Gastroesophageal sphincter (tissue), 4 donors: ENCODE measurements around the gene KIF3A. TPM values are rescaled to one million over a fixed set of nuclear protein-coding genes. Genes with fewer than 3 reads are reported as not detected.

Experiments used
- ATAC-seq: fragments of 150-250 bp; one replicate; pipeline ENCODE4 v1.9.1; 2016; ENCODE audit warnings: mild to moderate bottlenecking, moderate library complexity
- H3K27ac ChIP-seq, 4 donors: fragments of 200-600 bp; sonication (generic) in 3 of 4; 1 replicate in 3 of 4; 2 replicates in 1 of 4; pipeline ENCODE4 v1.5.1; 2016 to 2019
- H3K27me3 ChIP-seq: fragments of 200-600 bp; sonication (generic); one replicate; pipeline ENCODE4 v1.5.1; 2019
- H3K36me3 ChIP-seq, 2 donors: fragments of 200-600 bp; sonication (generic); one replicate each; pipeline ENCODE4 v1.5.1; 2019; ENCODE audit warnings: control low read depth in 1 of 2
- H3K4me1 ChIP-seq, 3 donors: fragments of 200-600 bp; sonication (generic); 1 replicate in 2 of 3; 2 replicates in 1 of 3; pipeline ENCODE4 v1.5.1; 2016 to 2019; ENCODE audit warnings: control low read depth in 2 of 3
- H3K4me3 ChIP-seq, 2 donors: fragments of 200-600 bp; sonication (generic); one replicate each; pipeline ENCODE4 v1.5.1; 2019; ENCODE audit warnings: mild to moderate bottlenecking in 1 of 2, moderate library complexity in 1 of 2
- H3K9me3 ChIP-seq, 3 donors: fragments of 200-600 bp; sonication (generic); one replicate each; pipeline ENCODE4 v1.5.1; 2017 to 2019; ENCODE audit warnings: control low read depth in 2 of 3
- EP300 ChIP-seq: sonication (generic); formaldehyde crosslinking; IDR thresholded peaks from one replicate; pipeline ENCODE4 v1.6.1; 2017; ENCODE audit warnings: antibody characterized with exemption, mild to moderate bottlenecking
- POLR2A ChIP-seq, 2 donors: fragments of 450-650 bp; IDR thresholded peaks; one replicate each; pipeline ENCODE4 v1.6.1; 2017; ENCODE audit warnings: antibody characterized with exemption in 2 of 2, mild to moderate bottlenecking in 2 of 2, moderate library complexity in 1 of 2
- POLR2AphosphoS5 ChIP-seq: sonication (generic); formaldehyde crosslinking; IDR thresholded peaks from one replicate; pipeline ENCODE4 v1.6.1; 2017; ENCODE audit warnings: antibody characterized with exemption
- WGBS, 2 donors: methylation state at CpG; one replicate each; pipeline ENCODE4 v1.1.5; 2018; ENCODE audit warnings: low coverage in 1 of 2; 5-methylcytosine and 5-hydroxymethylcytosine counted together
- total RNA-seq, 4 donors: library from RNA; depleted of rRNA; stranded (reverse); fragments of >200 nt; gene quantifications; one replicate each; pipeline ENCODE4 v1.1.0, GENCODE V29; 2016
- TF ChIP-seq, protein P1 (sequence below), 4 experiments: fragments of 200-600 bp in 2 of 4; fragments of 450-650 bp in 2 of 4; sonication (generic) in 1 of 4; IDR thresholded peaks; one replicate each; pipeline ENCODE4 v1.5.1; 2017 to 2019; ENCODE audit warnings: antibody characterized with exemption in 4 of 4, mild to moderate bottlenecking in 2 of 4, moderate library complexity in 2 of 4

Gene KIF3A
- total RNA-seq, 4 donors from 2014 or later: 5.9 to 12.5 (median 7.7) TPM

DNA sequence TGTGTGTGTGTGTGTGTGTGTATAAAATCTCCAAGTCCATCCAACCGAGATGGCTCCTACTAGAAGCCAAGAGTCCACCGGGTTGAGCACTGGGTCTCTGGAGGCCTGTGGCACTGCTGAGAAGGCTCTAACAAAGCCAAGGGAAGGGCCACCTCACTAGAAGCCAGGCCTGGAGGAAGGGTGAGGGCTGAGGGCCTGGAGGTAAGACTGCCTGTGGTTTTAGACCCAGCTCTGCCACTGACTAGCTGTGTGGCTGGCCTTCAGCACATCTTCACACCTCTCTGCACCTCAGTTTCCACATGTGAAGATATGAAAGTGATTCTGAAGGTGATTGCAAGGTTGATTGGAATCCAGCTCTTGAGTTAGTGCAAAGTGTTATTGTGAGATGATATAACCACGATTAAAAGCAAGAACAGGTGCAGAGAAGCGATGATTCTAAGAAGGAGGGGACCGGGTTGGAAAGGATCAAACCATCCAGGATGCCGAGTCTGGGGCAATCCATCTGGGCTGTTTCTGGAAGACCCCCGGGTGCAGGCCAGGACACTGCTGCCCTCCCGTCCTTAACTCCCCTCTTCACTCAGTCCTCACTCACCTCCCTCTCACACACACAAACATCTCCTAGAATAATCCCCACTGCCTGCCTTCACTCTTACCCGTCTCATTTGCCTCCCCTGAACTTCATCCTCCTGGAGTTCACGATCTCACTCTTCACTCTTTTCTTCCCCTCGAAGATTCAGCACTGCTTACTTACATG is 61.2 kb downstream of the KIF3A start:
- Histone ChIP-seq H3K36me3 (no peaks in the 10 kb centered on the region), H3K27ac (no peak overlapping the region), H3K9me3 (no peaks in the 10 kb centered on the region), H3K27me3 (no peaks in the 10 kb centered on the region), H3K4me1 (peaks cover 0 to 21% (median 0%) of the 10 kb centered on the region in 3 donors), H3K4me3 (no peak overlapping the region)
- ATAC-seq: no peak
- WGBS, 2 donors: 86 to 97% methylated on average over 7 to 9 of the region's 11 CpGs
- TF ChIP-seq POLR2AphosphoS5: no peak
- TF ChIP-seq POLR2A (IDR thresholded peaks at IDR 0.05): no peak
- no peak for TF ChIP-seq EP300
- TF ChIP-seq, protein P1, sequence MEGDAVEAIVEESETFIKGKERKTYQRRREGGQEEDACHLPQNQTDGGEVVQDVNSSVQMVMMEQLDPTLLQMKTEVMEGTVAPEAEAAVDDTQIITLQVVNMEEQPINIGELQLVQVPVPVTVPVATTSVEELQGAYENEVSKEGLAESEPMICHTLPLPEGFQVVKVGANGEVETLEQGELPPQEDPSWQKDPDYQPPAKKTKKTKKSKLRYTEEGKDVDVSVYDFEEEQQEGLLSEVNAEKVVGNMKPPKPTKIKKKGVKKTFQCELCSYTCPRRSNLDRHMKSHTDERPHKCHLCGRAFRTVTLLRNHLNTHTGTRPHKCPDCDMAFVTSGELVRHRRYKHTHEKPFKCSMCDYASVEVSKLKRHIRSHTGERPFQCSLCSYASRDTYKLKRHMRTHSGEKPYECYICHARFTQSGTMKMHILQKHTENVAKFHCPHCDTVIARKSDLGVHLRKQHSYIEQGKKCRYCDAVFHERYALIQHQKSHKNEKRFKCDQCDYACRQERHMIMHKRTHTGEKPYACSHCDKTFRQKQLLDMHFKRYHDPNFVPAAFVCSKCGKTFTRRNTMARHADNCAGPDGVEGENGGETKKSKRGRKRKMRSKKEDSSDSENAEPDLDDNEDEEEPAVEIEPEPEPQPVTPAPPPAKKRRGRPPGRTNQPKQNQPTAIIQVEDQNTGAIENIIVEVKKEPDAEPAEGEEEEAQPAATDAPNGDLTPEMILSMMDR (IDR thresholded peaks at IDR 0.05): no peak

DNA sequence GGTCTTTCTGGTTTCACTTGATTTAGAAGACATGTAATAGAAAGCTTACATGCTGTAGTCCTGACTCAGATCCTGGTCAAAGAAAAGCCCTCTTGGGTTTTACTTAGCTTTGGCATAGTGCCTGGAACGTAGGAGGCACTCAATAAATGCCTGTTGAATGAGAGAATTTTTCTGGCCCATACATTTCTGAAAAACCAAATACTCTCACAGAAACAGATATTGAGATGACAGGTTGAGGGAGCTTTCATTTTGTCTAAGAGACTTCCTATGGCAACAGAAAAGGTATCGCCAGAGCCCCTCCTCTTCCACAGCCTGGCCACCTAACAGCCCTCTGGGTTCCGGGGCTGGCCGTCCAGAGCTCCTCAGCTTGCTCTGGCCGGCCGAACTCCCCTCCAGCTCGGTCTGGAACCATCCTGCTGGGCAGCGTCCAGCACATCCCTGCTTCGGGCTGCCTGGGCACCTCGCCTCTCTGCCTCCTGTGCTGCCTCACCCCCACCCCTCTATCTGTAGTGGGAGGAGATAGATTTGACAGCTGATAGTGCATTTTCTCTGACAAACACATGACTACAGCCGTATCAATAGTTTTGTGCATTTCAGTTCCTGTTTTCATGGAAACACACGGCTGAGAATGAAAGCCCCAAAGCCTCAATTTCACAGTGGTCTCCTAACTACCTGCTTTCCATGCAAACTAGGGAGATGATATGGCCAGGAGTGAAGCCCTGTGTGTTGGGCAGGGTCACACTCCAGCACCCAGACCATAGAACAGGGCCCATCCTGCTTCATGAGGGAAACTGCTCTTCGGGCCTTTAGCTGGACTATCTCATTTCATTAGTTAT is 62.5 kb downstream of the KIF3A start:
- H3K4me3 ChIP-seq: no peak overlapping the region
- 41 to 56% methylated on average over 5 to 8 of the region's 13 CpGs for WGBS, 2 donors
- no peak for TF ChIP-seq POLR2A (IDR thresholded peaks at IDR 0.05)
- TF ChIP-seq POLR2AphosphoS5: peak; percentile 46
- TF ChIP-seq, protein P1 (IDR thresholded peaks at IDR 0.05): no peak
- TF ChIP-seq EP300: no peak
- H3K36me3 ChIP-seq: no peaks in the 10 kb centered on the region
- peak; percentile 50 for ATAC-seq
- peaks cover 0 to 21% (median 0%) of the 10 kb centered on the region in 3 donors for H3K4me1 ChIP-seq
- no peaks in the 10 kb centered on the region for H3K9me3 ChIP-seq
- H3K27me3 ChIP-seq: no peaks in the 10 kb centered on the region
- peak overlapping the region in 3 of 4 donors; percentile 52 to 73 (median 66) for H3K27ac ChIP-seq

DNA sequence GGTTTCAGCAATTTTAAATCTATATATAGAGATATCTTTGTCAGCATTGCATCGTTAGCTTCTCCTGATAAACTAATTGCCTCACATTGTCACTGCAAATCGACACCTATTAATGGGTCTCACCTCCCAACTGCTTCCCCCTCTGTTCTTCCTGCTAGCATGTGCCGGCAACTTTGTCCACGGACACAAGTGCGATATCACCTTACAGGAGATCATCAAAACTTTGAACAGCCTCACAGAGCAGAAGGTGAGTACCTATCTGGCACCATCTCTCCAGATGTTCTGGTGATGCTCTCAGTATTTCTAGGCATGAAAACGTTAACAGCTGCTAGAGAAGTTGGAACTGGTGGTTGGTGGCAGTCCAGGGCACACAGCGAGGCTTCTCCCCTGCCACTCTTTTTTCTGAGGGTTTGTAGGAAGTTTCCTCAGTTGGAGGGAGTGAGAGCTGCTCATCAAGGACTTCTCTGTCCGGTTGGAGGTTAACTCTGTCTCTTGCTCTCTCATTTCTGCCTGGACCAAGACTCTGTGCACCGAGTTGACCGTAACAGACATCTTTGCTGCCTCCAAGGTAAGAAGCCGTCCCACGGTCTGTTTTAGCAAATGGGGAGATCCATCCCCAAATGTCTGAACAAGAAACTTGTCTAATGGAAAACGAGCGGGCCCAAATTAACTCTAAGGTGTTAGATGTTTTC is 63.3 kb downstream of the KIF3A start, which contains the start of gene IL4:
IL4 (plus strand) TSS at position 51 of the 692 bp plus-strand sequence; CDS start at position 113, 62 bp downstream.
- no peak for ATAC-seq
- no peaks in the 10 kb centered on the region for H3K27me3 ChIP-seq
- 79 to 86% methylated on average over 6 to 10 of the region's 14 CpGs for WGBS, 2 donors
- H3K4me3 ChIP-seq: no peak within 1 kb of the TSS
- peaks cover 0 to 21% (median 0%) of the 10 kb centered on the region in 3 donors for H3K4me1 ChIP-seq
- no peaks in the 10 kb centered on the region for H3K9me3 ChIP-seq
- no peaks in the 10 kb centered on the region for H3K36me3 ChIP-seq
- H3K27ac ChIP-seq: peak within 1 kb of the TSS in 3 of 4 donors; percentile 52 to 73 (median 66)
- no peak for TF ChIP-seq POLR2A (IDR thresholded peaks at IDR 0.05)
- no peak for TF ChIP-seq POLR2AphosphoS5
- TF ChIP-seq EP300: no peak
- TF ChIP-seq, protein P1 (IDR thresholded peaks at IDR 0.05): no peak

DNA sequence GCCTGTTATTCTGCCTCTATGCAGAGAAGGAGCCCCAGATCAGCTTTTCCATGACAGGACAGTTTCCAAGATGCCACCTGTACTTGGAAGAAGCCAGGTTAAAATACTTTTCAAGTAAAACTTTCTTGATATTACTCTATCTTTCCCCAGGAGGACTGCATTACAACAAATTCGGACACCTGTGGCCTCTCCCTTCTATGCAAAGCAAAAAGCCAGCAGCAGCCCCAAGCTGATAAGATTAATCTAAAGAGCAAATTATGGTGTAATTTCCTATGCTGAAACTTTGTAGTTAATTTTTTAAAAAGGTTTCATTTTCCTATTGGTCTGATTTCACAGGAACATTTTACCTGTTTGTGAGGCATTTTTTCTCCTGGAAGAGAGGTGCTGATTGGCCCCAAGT is 63.9 kb downstream of the KIF3A start:
- no peaks in the 10 kb centered on the region for H3K9me3 ChIP-seq
- H3K36me3 ChIP-seq: no peaks in the 10 kb centered on the region
- no peak overlapping the region for H3K4me3 ChIP-seq
- no peak overlapping the region for H3K27ac ChIP-seq
- TF ChIP-seq, protein P1 (IDR thresholded peaks at IDR 0.05): no peak
- TF ChIP-seq EP300: no peak
- TF ChIP-seq POLR2AphosphoS5: no peak
- no peak for TF ChIP-seq POLR2A (IDR thresholded peaks at IDR 0.05)
- WGBS, 2 donors: 81% methylated on average over 1 of the region's 1 CpG; no CpG with 5 or more reads in 1 of the 2 donors
- H3K27me3 ChIP-seq: no peaks in the 10 kb centered on the region
- peaks cover 0 to 21% (median 0%) of the 10 kb centered on the region in 3 donors for H3K4me1 ChIP-seq
- no peak for ATAC-seq
